HUDEP-2 (cell line): ENCODE results near the gene SOX6.

Source experiments
- DNase-seq, 76 experiments: peaks; one replicate each; lab custom pipeline; 2025; ENCODE audit not compliant: unreplicated experiment in 76 of 76; lab: John Stamatoyannopoulos, UW

Gene SOX6

GRCh38 chr11:15920856-15921629, 435.3 kb downstream of the SOX6 start:
- no peak for DNase-seq

DNA sequence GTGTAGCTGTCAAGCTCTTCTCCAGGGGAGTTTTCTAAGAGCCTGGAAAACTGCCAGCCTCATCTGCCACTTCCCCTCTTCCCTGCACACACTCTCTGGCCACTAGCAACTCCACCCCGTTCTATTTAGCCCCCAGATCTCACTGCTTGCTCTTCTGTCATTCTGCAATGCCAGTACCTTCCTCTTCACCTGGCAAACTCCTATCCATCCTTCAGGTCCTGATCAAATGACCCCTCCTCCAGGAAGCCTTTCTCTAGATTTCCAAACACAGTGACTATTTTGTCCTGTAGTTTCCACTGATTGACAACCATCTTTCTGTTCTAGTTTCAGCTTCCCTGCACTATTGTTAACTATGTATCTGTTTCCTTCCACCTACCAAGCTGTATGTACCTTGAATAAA, 437.7 kb downstream of the SOX6 start:
- no peak for DNase-seq

DNA sequence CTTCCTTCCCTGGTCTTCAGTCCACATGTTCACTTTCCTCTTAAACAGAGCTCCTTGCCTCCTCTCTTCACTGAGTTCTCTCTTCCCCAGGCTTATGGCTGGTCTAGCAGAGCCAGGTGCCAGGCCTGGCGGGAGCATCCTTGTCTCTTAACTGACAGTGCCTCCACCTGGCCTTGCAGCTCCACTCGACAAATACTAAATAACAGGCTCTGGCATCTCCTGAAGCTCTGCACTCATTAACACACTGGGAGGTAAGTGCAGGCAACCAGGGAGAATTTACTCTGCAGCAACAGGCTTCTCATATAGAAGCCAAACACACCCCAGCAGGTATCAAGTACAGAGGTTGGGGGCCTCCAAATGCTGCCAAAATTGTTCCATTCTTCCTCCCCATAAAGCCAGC, 438.1 kb downstream of the SOX6 start:
- no peak for DNase-seq
